Aortic smooth muscle cell (primary cell): ENCODE results near the gene ABCA12. TPM values are rescaled to one million over a fixed set of nuclear protein-coding genes. Genes with fewer than 3 reads are reported as not detected.

Source experiments
- total RNA-seq: library from RNA; depleted of rRNA; stranded (reverse); fragments of >200 nt; gene quantifications from 2 replicates; pipeline ENCODE4 v1.2.3, GENCODE V29; 2014

ABCA12 gene, protein sequence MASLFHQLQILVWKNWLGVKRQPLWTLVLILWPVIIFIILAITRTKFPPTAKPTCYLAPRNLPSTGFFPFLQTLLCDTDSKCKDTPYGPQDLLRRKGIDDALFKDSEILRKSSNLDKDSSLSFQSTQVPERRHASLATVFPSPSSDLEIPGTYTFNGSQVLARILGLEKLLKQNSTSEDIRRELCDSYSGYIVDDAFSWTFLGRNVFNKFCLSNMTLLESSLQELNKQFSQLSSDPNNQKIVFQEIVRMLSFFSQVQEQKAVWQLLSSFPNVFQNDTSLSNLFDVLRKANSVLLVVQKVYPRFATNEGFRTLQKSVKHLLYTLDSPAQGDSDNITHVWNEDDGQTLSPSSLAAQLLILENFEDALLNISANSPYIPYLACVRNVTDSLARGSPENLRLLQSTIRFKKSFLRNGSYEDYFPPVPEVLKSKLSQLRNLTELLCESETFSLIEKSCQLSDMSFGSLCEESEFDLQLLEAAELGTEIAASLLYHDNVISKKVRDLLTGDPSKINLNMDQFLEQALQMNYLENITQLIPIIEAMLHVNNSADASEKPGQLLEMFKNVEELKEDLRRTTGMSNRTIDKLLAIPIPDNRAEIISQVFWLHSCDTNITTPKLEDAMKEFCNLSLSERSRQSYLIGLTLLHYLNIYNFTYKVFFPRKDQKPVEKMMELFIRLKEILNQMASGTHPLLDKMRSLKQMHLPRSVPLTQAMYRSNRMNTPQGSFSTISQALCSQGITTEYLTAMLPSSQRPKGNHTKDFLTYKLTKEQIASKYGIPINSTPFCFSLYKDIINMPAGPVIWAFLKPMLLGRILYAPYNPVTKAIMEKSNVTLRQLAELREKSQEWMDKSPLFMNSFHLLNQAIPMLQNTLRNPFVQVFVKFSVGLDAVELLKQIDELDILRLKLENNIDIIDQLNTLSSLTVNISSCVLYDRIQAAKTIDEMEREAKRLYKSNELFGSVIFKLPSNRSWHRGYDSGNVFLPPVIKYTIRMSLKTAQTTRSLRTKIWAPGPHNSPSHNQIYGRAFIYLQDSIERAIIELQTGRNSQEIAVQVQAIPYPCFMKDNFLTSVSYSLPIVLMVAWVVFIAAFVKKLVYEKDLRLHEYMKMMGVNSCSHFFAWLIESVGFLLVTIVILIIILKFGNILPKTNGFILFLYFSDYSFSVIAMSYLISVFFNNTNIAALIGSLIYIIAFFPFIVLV (N-terminal part only)
- under 0.01 TPM in 2 replicates for total RNA-seq

DNA sequence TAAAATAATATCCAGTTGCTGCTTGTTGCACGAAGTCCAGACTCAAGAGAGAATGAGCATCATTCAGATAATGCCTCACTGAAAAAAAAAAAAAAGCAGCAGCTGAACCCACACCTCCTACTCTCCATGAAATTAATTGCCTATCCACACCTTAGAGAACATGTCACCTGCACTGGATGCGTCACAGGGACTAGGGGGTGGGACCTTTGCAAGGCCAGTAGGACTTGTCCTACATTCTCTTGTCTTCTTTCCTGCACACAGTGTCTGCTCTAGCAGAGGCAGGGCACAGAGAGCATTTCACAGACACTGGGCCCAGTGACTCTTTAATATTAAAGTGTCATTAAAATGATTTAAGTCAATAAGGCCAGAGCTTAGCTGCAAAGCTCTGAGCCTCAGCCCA lies at the start of gene ABCA12:
Gene ABCA12, minus strand, starts transcription at position 148 of the 400 bp plus-strand sequence. CDS start 418 bp downstream, outside the sequence.

Other genes starting within 250 kb of the ABCA12 start
- 25.4 and 28.4 TPM in 2 replicates for gene ATIC, start 173.4 kb upstream of the ABCA12 start, total RNA-seq